K562 (cell line): ENCODE data around the gene ZNF891. TPM values are rescaled to one million over a fixed set of nuclear protein-coding genes. Genes with fewer than 3 reads are reported as not detected.

Experiments used
- CGGBP1 ChIP-seq: fragments of 250-450 bp; sonication (Bioruptor Pico); IDR thresholded peaks from 2 replicates; pipeline ENCODE4 v1.9.0; 2021; ENCODE audit warnings: mild to moderate bottlenecking
- CHD2 ChIP-seq: IDR thresholded peaks from 2 replicates; pipeline ENCODE4 v1.6.1; 2011; ENCODE audit warnings: low read depth, low read length
- COPS2 ChIP-seq: fragments of 450-650 bp; conservative IDR thresholded peaks from 2 replicates; pipeline ENCODE4 v1.6.1; 2016; ENCODE audit warnings: mild to moderate bottlenecking, moderate library complexity
- ESRRA ChIP-seq: fragments of 450-650 bp; IDR thresholded peaks from 2 replicates; pipeline ENCODE4 v1.6.1; 2014; ENCODE audit warnings: low read depth, mild to moderate bottlenecking, moderate library complexity, borderline replicate concordance
- EWSR1 ChIP-seq: fragments of 450-650 bp; IDR thresholded peaks from 2 replicates; pipeline ENCODE4 v1.6.1; 2018; ENCODE audit warnings: borderline replicate concordance, mild to moderate bottlenecking, low read depth, moderate library complexity; ENCODE audit not compliant: partially characterized antibody
- FOSL1 ChIP-seq: fragments of 200-800 bp; sonication (Bioruptor generic); conservative IDR thresholded peaks from 2 replicates; pipeline ENCODE4 v1.6.1; 2016; ENCODE audit warnings: missing genetic modification characterization, missing compliant biosample characterization
- GTF2A2 ChIP-seq: IDR thresholded peaks from 2 replicates; pipeline ENCODE4 v1.6.1; 2016; ENCODE audit warnings: mild to moderate bottlenecking, missing genetic modification characterization, missing compliant biosample characterization
- KAT7 ChIP-seq: sonication (generic); formaldehyde crosslinking; IDR thresholded peaks from 2 replicates; pipeline ENCODE4 v1.8.0; 2022; ENCODE audit warnings: missing genetic modification reagents, mild to moderate bottlenecking, borderline replicate concordance
- LARP7 ChIP-seq: fragments of 450-650 bp; IDR thresholded peaks from 2 replicates; pipeline ENCODE4 v1.6.1; 2016
- LEF1 ChIP-seq: fragments of 450-650 bp; IDR thresholded peaks from 2 replicates; pipeline ENCODE4 v1.6.1; 2016; ENCODE audit warnings: mild to moderate bottlenecking
- NFE2L1 ChIP-seq: fragments of 450-650 bp; IDR thresholded peaks from 2 replicates; pipeline ENCODE4 v1.6.1; 2016; ENCODE audit warnings: missing genetic modification characterization, low read depth, mild to moderate bottlenecking, missing compliant biosample characterization, moderate library complexity, borderline replicate concordance
- NR3C1 ChIP-seq: sonication (generic); formaldehyde crosslinking; IDR thresholded peaks from 2 replicates; pipeline ENCODE4 v1.8.1; 2022; ENCODE audit warnings: missing genetic modification reagents
- PHTF2 ChIP-seq: fragments of 250-450 bp; sonication (Bioruptor Pico); IDR thresholded peaks from 2 replicates; pipeline ENCODE4 v1.5.0; 2021; ENCODE audit warnings: mild to moderate bottlenecking
- SMARCA4 ChIP-seq: fragments of 450-650 bp; IDR thresholded peaks from 2 replicates; pipeline ENCODE4 v1.6.1; 2016
- TAF1 ChIP-seq: IDR thresholded peaks from 2 replicates; pipeline ENCODE4 v1.6.1; 2011; ENCODE audit warnings: mild to moderate bottlenecking, low read length, moderate library complexity; ENCODE audit not compliant: insufficient read depth, control insufficient read depth, severe bottlenecking; ENCODE audit errors: extremely low read depth
- XRCC5 ChIP-seq: fragments of 200-400 bp; formaldehyde crosslinking; IDR thresholded peaks from 2 replicates; pipeline ENCODE4 v1.6.1; 2017; ENCODE audit warnings: low read depth, mild to moderate bottlenecking, low read length
- ZKSCAN8 ChIP-seq: fragments of 200-800 bp; sonication (Bioruptor generic); IDR thresholded peaks from 2 replicates; pipeline ENCODE4 v1.6.1; 2016; ENCODE audit warnings: missing genetic modification characterization, missing compliant biosample characterization
- ZNF197 ChIP-seq: fragments of 200-800 bp; sonication (Bioruptor generic); IDR thresholded peaks from 2 replicates; pipeline ENCODE4 v1.6.1; 2016; ENCODE audit warnings: low read depth, missing genetic modification characterization, missing compliant biosample characterization
- ZNF263 ChIP-seq: sonication (generic); formaldehyde crosslinking; IDR thresholded peaks from 2 replicates; pipeline ENCODE4 v1.8.0; 2022; ENCODE audit warnings: mild to moderate bottlenecking, missing genetic modification reagents, borderline replicate concordance
- ZNF583 ChIP-seq: fragments of 250-450 bp; sonication (Bioruptor Pico); IDR thresholded peaks from 2 replicates; pipeline ENCODE4 v1.4.0; 2020
- polyA plus RNA-seq, 8 experiments: library from polyadenylated mRNA; depleted of rRNA in 4 of 8; stranded (reverse) in 5 of 8; unstranded in 3 of 8; fragments of >200 nt; fragmentation: Nextera tagmentation in 2 of 8; fragmentation: Illumina TruSeq in 1 of 8; extraction: Ambion mirVana in 2 of 8; extraction: Trizol in 1 of 8; gene quantifications; 2 replicates each; pipeline versions ENCODE4 v1.2.1 to v1.2.3, GENCODE V29; 2011 to 2014; ENCODE audit warnings: inconsistent platforms in 1 of 8, missing spikeins in 1 of 8
- total RNA-seq, 7 experiments: library from RNA; depleted of rRNA in 6 of 7; stranded (reverse); fragments of >200 nt in 6 of 7; fragmentation: Illumina TruSeq in 2 of 7; extraction: Trizol in 2 of 7; gene quantifications; 2 replicates each; pipeline versions ENCODE4 v1.2.1 to v1.2.3, GENCODE V29; 2011 to 2021; ENCODE audit warnings: low replicate concordance in 1 of 7
- TF ChIP-seq, protein P1 (sequence below): sonication (generic); formaldehyde crosslinking; IDR thresholded peaks from 2 replicates; pipeline ENCODE4 v1.8.0; 2023; ENCODE audit warnings: missing genetic modification reagents, mild to moderate bottlenecking, borderline replicate concordance
- TF ChIP-seq, protein P2 (sequence below): fragments of 450-650 bp; formaldehyde crosslinking; IDR thresholded peaks from 2 replicates; pipeline ENCODE4 v1.4.0; 2020; ENCODE audit warnings: mild to moderate bottlenecking, moderate library complexity

The ZNF891 gene
- total and polyA plus RNA-seq, 9 of the 15 experiments (the other 6 are each of a cell fraction or from before 2014, with no cell fraction given): 0.41 to 2.0 (median 1.3) TPM

- no peak for TF ChIP-seq ZNF583 (CRISPR knock-in tag)
- no peak for TF ChIP-seq COPS2
- TF ChIP-seq PHTF2 (CRISPR knock-in tag): no peak
- TF ChIP-seq FOSL1 (tag): peak; percentile 67
- TF ChIP-seq CGGBP1 (CRISPR knock-in tag): no peak
- TF ChIP-seq NR3C1 (CRISPR knock-in tag): no peak
- no peak for TF ChIP-seq ZKSCAN8 (CRISPR knock-in tag)
- no peak for TF ChIP-seq GTF2A2 (tag)
- TF ChIP-seq KAT7 (CRISPR knock-in tag): peak; percentile 28; the same call in 1 of the 2 replicates
- no peak for TF ChIP-seq LARP7
- no peak for TF ChIP-seq SMARCA4
- peak; percentile 73 for TF ChIP-seq CHD2
- TF ChIP-seq NFE2L1 (tag): no peak
- 0 out of 2 replicates have a peak, but pooled peaks have one; percentile 24 for TF ChIP-seq ZNF263 (CRISPR knock-in tag)
- TF ChIP-seq ZNF197 (CRISPR knock-in tag): peak; percentile 90; the same call in 1 of the 2 replicates
- peak; percentile 0; the same call in 1 of the 2 replicates for TF ChIP-seq ESRRA
- no peak for TF ChIP-seq LEF1
- TF ChIP-seq TAF1: peak; percentile 36
- TF ChIP-seq EWSR1: no peak
- TF ChIP-seq, protein P1, sequence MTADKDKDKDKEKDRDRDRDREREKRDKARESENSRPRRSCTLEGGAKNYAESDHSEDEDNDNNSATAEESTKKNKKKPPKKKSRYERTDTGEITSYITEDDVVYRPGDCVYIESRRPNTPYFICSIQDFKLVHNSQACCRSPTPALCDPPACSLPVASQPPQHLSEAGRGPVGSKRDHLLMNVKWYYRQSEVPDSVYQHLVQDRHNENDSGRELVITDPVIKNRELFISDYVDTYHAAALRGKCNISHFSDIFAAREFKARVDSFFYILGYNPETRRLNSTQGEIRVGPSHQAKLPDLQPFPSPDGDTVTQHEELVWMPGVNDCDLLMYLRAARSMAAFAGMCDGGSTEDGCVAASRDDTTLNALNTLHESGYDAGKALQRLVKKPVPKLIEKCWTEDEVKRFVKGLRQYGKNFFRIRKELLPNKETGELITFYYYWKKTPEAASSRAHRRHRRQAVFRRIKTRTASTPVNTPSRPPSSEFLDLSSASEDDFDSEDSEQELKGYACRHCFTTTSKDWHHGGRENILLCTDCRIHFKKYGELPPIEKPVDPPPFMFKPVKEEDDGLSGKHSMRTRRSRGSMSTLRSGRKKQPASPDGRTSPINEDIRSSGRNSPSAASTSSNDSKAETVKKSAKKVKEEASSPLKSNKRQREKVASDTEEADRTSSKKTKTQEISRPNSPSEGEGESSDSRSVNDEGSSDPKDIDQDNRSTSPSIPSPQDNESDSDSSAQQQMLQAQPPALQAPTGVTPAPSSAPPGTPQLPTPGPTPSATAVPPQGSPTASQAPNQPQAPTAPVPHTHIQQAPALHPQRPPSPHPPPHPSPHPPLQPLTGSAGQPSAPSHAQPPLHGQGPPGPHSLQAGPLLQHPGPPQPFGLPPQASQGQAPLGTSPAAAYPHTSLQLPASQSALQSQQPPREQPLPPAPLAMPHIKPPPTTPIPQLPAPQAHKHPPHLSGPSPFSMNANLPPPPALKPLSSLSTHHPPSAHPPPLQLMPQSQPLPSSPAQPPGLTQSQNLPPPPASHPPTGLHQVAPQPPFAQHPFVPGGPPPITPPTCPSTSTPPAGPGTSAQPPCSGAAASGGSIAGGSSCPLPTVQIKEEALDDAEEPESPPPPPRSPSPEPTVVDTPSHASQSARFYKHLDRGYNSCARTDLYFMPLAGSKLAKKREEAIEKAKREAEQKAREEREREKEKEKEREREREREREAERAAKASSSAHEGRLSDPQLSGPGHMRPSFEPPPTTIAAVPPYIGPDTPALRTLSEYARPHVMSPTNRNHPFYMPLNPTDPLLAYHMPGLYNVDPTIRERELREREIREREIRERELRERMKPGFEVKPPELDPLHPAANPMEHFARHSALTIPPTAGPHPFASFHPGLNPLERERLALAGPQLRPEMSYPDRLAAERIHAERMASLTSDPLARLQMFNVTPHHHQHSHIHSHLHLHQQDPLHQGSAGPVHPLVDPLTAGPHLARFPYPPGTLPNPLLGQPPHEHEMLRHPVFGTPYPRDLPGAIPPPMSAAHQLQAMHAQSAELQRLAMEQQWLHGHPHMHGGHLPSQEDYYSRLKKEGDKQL: no peak
- TF ChIP-seq, protein P2, sequence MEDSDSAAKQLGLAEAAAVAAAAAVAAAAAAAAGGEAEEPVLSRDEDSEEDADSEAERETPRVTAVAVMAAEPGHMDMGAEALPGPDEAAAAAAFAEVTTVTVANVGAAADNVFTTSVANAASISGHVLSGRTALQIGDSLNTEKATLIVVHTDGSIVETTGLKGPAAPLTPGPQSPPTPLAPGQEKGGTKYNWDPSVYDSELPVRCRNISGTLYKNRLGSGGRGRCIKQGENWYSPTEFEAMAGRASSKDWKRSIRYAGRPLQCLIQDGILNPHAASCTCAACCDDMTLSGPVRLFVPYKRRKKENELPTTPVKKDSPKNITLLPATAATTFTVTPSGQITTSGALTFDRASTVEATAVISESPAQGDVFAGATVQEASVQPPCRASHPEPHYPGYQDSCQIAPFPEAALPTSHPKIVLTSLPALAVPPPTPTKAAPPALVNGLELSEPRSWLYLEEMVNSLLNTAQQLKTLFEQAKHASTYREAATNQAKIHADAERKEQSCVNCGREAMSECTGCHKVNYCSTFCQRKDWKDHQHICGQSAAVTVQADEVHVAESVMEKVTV: no peak
- TF ChIP-seq XRCC5: peak; percentile 6; the same call in 1 of the 2 replicates
Observed at GRCh38 chr12:133080368-133081158, 49.5 kb downstream of the ZNF891 start, which contains the start of gene ZNF140 (continued).
